ENCODE data around the gene THSD7B. TPM values are rescaled to one million over a fixed set of nuclear protein-coding genes. Genes with fewer than 3 reads are reported as not detected.
"Not testable (repeated sequence)": the region's sequence is repeated elsewhere in the genome, so short reads cannot be mapped to it uniquely, and the experiment has no call there.

THSD7B gene
- total RNA-seq, 1 donor, result under 0.01 TPM

DNA sequence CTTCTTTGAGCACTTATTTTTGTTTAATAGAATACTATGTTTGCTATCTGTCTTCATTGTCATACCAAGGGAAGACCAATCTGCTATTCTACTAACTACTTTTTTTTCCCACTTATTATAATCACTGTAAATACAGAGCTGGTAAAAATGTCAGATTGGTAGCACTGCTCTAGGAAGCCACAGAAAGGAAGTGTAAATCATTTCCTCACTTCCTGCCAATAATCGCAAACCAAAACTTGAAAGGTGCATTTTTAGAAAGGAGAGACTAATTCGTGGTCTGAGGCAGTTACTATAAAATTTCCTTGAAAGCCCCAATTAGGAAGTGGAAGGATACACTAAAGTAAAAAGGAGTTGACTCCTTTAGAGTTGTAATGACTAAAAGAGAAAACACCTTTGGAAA is 13.9 kb upstream of the THSD7B start:
- DNase-seq (ENCODE audit: insufficient read length, low spot score, missing footprints), result no peak
- no peaks in the 10 kb centered on the region for H3K79me2 ChIP-seq (ENCODE audit: insufficient read depth, low read length)
- H3K9me3 ChIP-seq (ENCODE audit: low read depth, low read length), result no peaks in the 10 kb centered on the region
- no peak overlapping the region for H3K27ac ChIP-seq (ENCODE audit: low read depth, low read length)
- H4K20me1 ChIP-seq (ENCODE audit: insufficient read depth, low read length), result no peaks in the 10 kb centered on the region
- H3K4me1 ChIP-seq (ENCODE audit: insufficient read depth, low read length), result no peaks in the 10 kb centered on the region
- H3K4me3 ChIP-seq (ENCODE audit: insufficient read depth, low read length), result no peak overlapping the region
- no peak for TF ChIP-seq CTCF (IDR thresholded peaks at IDR 0.05; ENCODE audit: extremely low read depth, low read depth, low read length)
- H2AFZ ChIP-seq (ENCODE audit: low read length), result no peak overlapping the region
- H3K4me2 ChIP-seq (ENCODE audit: insufficient read depth, low read length), result no peak overlapping the region
- H3K27me3 ChIP-seq (ENCODE audit: insufficient read depth, low read length), result no peaks in the 10 kb centered on the region
- H3K36me3 ChIP-seq (ENCODE audit: insufficient read depth, low read length), result no peaks in the 10 kb centered on the region

DNA sequence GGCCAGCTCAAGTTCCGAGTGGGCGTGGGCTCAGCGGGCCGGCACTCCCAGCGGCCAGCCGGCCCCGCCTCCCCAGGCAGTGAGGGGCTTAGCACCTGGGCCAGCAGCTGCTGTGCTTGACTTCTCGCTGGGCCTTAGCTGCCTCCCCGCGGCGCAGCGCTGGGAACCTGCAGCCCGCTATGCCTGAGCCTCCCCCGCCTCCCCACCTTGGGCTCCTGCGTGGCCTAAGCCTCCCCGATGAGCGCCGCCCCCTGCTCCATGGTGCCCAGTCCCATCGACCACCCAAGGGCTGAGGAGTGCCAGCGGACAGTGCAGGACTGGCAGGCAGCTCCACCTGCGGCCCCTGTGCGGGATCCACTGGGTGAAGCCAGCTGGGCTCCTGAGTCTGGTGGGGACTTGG is 6.8 kb upstream of the THSD7B start:
- H3K4me2 ChIP-seq (ENCODE audit: insufficient read depth, low read length); H3K4me1 ChIP-seq (ENCODE audit: insufficient read depth, low read length); H2AFZ ChIP-seq (ENCODE audit: low read length); H3K36me3 ChIP-seq (ENCODE audit: insufficient read depth, low read length); H3K27ac ChIP-seq (ENCODE audit: low read depth, low read length); H3K27me3 ChIP-seq (ENCODE audit: insufficient read depth, low read length); H3K9me3 ChIP-seq (ENCODE audit: low read depth, low read length); H3K4me3 ChIP-seq (ENCODE audit: insufficient read depth, low read length); H3K79me2 ChIP-seq (ENCODE audit: insufficient read depth, low read length); H4K20me1 ChIP-seq (ENCODE audit: insufficient read depth, low read length); DNase-seq (ENCODE audit: insufficient read length, low spot score, missing footprints): not testable (repeated sequence)

DNA sequence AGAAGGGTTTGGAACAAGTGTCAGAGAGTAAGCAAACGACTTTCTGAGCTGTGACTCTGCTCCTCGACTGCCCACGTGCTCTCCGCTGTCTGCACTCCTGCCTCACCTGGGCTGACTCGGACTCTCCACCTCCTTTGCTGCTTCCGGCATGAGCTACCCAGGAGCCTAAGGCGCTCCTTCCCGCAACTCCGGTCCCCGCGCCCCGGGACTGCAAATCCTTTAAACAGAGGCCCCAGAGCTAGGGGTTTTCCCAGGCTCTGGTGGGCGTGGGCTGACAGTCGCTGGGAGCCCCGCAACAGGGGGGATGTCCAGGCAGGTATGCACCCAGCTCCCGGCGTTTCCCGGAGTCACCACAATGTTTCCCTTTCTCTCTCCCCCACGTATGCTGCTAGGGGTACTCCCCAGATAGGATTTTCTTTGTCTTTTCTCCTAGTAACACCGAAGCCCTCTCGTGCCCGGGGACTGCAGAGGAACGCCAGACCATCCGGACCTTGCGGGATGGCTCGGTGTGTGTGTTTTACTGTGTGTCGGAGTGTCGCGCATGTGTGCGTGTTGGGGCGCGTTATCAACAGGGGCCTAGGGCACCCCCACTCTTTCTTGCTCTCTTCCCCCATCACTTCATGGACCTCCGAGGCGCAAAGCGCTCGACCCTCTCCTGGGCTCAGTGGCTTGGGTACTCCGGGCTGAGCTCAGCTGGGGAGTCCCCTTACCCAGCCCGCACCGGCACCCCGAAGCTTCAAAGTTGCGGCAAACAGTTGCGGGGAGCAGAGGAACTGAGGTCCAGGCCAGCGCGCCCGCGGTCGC is 691 bp upstream of the THSD7B start:
- H3K4me3 ChIP-seq (ENCODE audit: insufficient read depth, low read length), result no peak overlapping the region

DNA sequence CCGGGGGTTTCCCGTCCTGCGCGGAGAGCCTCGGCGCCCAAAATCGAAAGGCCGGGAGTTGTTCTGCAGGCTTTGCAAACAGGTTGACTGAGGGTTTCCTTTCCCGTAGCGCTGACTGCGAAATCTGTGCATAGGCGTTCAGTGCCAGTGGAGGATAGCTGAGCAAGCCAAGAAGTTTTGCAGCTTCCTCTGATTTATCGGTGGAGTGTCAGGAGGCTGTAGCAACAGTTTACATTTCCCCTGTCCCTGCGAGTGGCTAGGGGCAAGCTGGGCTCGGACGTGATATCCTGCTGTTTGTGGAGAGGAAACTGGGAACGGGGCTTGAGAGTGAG is 694 bp downstream of the THSD7B start:
- no peak overlapping the region for H3K27ac ChIP-seq (ENCODE audit: low read depth, low read length)
- TF ChIP-seq CTCF (IDR thresholded peaks at IDR 0.05; ENCODE audit: extremely low read depth, low read depth, low read length), result no peak
- H4K20me1 ChIP-seq (ENCODE audit: insufficient read depth, low read length), result no peaks in the 10 kb centered on the region
- no peaks in the 10 kb centered on the region for H3K79me2 ChIP-seq (ENCODE audit: insufficient read depth, low read length)
- H3K9me3 ChIP-seq (ENCODE audit: low read depth, low read length), result no peaks in the 10 kb centered on the region
- no peaks in the 10 kb centered on the region for H3K36me3 ChIP-seq (ENCODE audit: insufficient read depth, low read length)
- H3K4me1 ChIP-seq (ENCODE audit: insufficient read depth, low read length), result no peaks in the 10 kb centered on the region
- no peak overlapping the region for H3K4me2 ChIP-seq (ENCODE audit: insufficient read depth, low read length)
- H3K4me3 ChIP-seq (ENCODE audit: insufficient read depth, low read length), result no peak overlapping the region
- DNase-seq (ENCODE audit: insufficient read length, low spot score, missing footprints), result peak; percentile 79
- H2AFZ ChIP-seq (ENCODE audit: low read length), result no peak overlapping the region
- peaks cover 10% of the 10 kb centered on the region for H3K27me3 ChIP-seq (ENCODE audit: insufficient read depth, low read length)

More for the DNA sequence above, 691 bp upstream of the THSD7B start:
- Histone ChIP-seq H4K20me1 (ENCODE audit: insufficient read depth, low read length) (no peaks in the 10 kb centered on the region), H3K4me2 (ENCODE audit: insufficient read depth, low read length) (no peak overlapping the region), H3K9me3 (ENCODE audit: low read depth, low read length) (no peaks in the 10 kb centered on the region), H3K27ac (ENCODE audit: low read depth, low read length) (no peak overlapping the region), H3K4me1 (ENCODE audit: insufficient read depth, low read length) (no peaks in the 10 kb centered on the region), H3K79me2 (ENCODE audit: insufficient read depth, low read length) (no peaks in the 10 kb centered on the region), H3K36me3 (ENCODE audit: insufficient read depth, low read length) (no peaks in the 10 kb centered on the region), H3K27me3 (ENCODE audit: insufficient read depth, low read length) (peaks cover 10% of the 10 kb centered on the region), H2AFZ (ENCODE audit: low read length) (no peak overlapping the region)
- DNase-seq (ENCODE audit: insufficient read length, low spot score, missing footprints), result peak; percentile 64
- no peak for TF ChIP-seq CTCF (IDR thresholded peaks at IDR 0.05; ENCODE audit: extremely low read depth, low read depth, low read length)

All from osteoblast (primary cell).